Measurements from ENCODE around the gene PRRG1.
"Not testable (repeated sequence)": the region's sequence is repeated elsewhere in the genome, so short reads cannot be mapped to it uniquely, and the experiment has no call there.

PRRG1 gene

DNA sequence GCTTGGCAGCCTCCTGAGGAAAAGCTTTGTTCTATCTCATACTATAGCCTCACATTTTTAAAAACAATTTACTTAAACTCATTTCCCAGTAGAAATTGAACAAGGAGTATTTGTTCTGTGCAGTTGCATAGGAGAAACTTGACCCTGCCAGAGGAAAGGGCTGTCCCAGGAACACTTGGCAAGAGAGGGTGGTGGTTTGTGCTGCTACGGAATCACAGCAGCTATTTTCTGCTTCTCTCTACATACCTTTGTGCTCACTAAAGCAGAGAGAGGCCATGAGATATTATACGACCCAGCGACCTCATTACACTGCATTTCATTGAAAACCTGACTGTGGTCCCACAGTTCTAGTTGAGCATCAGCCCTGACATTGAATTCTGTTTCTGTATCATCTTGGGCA is 139.2 kb downstream of the PRRG1 start:
- TF ChIP-seq CTCF (IDR thresholded peaks at IDR 0.05; ENCODE audit: low read depth, low read length): no peak
- H3K4me3 ChIP-seq (ENCODE audit: low read depth, low read length): no peak overlapping the region

GRCh38 chrX:37491686-37492085 is 142.5 kb downstream of the PRRG1 start:
- H3K4me3 ChIP-seq (ENCODE audit: low read depth, low read length): no peak overlapping the region
- TF ChIP-seq CTCF (IDR thresholded peaks at IDR 0.05; ENCODE audit: low read depth, low read length): no peak

DNA sequence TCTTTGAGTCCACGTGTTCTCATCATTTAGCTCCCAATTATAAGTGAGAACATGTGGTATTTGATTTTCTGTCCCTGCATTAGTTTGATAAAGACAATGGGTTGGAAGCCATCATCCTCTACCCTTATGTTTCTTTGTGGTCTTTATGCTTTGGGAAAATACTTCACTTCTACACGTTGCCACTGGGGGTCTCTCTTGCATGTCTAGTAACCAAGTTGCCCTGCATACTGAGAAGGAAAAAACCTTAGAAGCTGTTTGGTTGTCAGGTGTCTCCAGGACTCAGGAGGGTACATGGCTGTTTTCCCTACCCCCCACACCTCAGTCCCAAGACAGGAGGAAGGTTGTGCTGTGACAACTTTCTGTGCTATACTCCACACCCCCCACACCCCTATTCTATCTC is 146.6 kb downstream of the PRRG1 start:
- H3K4me3 ChIP-seq (ENCODE audit: low read depth, low read length): not testable (repeated sequence)

- not testable (repeated sequence) for H3K4me3 ChIP-seq (ENCODE audit: low read depth, low read length)
Measured at GRCh38 chrX:37497126-37497525, 148.0 kb downstream of the PRRG1 start.

DNA sequence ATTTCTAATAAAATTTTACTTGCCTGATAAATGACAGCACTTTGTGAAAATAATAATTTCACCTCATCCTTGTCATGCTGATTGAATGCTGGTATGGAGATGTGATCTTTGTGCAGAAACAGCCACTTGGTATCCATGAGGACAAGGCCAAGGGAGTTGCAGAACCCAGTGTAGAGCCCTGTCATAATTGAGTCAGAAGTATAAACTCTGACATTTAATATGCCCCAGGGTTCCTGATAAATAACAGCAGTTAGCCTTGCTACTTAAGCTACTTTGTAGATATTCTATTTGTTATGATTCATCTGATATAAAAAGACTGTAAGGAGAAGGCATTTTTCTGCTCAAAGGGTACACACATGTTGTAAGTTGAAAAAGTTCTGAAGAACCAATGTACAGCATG is 149.2 kb downstream of the PRRG1 start:
- H3K4me3 ChIP-seq (ENCODE audit: low read depth, low read length): not testable (repeated sequence)

- H3K4me3 ChIP-seq (ENCODE audit: low read depth, low read length): not testable (repeated sequence)
Measured at GRCh38 chrX:37499649-37500048, 150.5 kb downstream of the PRRG1 start.

DNA sequence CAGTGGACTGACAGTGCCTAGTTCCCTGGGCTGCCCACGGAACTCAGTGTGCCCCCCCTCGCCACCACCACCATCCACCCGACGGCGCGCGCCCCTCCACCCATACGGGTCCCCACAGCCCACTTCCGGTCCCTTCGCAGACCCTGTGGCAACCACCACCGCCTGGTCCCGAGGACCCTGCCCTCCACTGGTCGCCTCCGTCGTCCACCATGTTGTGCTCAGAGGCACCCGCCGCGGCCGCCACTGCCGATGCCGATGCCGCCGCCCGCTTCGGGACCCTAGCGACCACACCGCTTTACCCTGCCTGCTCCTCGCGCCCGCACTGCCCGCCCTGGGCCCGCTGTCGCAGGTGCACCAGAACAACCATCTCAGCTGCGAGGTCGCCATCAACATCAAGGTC is 155.8 kb downstream of the PRRG1 start:
- TF ChIP-seq CTCF (IDR thresholded peaks at IDR 0.05; ENCODE audit: low read depth, low read length): no peak
- H3K4me3 ChIP-seq (ENCODE audit: low read depth, low read length): no peak overlapping the region

Measured in WI38 (cell line).